ENCODE data around the gene RDX.

GRCh38 chr11:110269996-110270395, 26.4 kb downstream of the RDX start:
- no peak for TF ChIP-seq CTCF (conservative IDR thresholded peaks at IDR 0.05; ENCODE audit: low read length)
- TF ChIP-seq EZH2phosphoT487 (IDR thresholded peaks at IDR 0.05; ENCODE audit: borderline replicate concordance, low read depth, low read length), result no peak

Measured in OCI-LY7 (cell line).